ENCODE data around the gene SEC11A.

GRCh38 chr15:84741121-84741520, 25.2 kb upstream of the SEC11A start:
- TF ChIP-seq, protein P1, sequence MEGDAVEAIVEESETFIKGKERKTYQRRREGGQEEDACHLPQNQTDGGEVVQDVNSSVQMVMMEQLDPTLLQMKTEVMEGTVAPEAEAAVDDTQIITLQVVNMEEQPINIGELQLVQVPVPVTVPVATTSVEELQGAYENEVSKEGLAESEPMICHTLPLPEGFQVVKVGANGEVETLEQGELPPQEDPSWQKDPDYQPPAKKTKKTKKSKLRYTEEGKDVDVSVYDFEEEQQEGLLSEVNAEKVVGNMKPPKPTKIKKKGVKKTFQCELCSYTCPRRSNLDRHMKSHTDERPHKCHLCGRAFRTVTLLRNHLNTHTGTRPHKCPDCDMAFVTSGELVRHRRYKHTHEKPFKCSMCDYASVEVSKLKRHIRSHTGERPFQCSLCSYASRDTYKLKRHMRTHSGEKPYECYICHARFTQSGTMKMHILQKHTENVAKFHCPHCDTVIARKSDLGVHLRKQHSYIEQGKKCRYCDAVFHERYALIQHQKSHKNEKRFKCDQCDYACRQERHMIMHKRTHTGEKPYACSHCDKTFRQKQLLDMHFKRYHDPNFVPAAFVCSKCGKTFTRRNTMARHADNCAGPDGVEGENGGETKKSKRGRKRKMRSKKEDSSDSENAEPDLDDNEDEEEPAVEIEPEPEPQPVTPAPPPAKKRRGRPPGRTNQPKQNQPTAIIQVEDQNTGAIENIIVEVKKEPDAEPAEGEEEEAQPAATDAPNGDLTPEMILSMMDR (IDR thresholded peaks at IDR 0.05; ENCODE audit: low read length), result no peak
- TF ChIP-seq EZH2 (optimal IDR thresholded peaks at IDR 0.05; ENCODE audit: low read depth, low read length), result no peak

All from MM.1S (cell line).